ENCODE results near the gene MYCT1. TPM values are rescaled to one million over a fixed set of nuclear protein-coding genes. Genes with fewer than 3 reads are reported as not detected.

Gene MYCT1
- total and polyA plus RNA-seq, 2 of the 8 experiments (the other 6 are each of a cell fraction or from before 2014, with no cell fraction given), result 0.39 to 3.3 TPM

- Histone ChIP-seq H3K9me3 (ENCODE audit: insufficient read depth in 2 of 2, low read depth in 1 of 2, low read length in 1 of 2) (no peaks in the 10 kb centered on the region), H4K8ac (ENCODE audit: extremely low read depth, insufficient read depth, low read length) (no peak overlapping the region), H3K4me2 (ENCODE audit: insufficient read depth in 1 of 2, low read depth in 2 of 2, low read length in 2 of 2) (peak overlapping the region in 1 of 2 experiments; percentile 44; a peak in 1 of 4 replicates), H3K14ac (ENCODE audit: insufficient read length) (no peak overlapping the region), H2BK20ac (ENCODE audit: low read length) (peak overlapping the region; percentile 68; the same call in 1 of the 2 replicates), H4K91ac (replicated peaks; ENCODE audit: insufficient read length, low read length) (peak overlapping the region; percentile 55), H3K4me3 (ENCODE audit: extremely low read depth in 1 of 4, insufficient read depth in 2 of 4, low read depth in 3 of 4, low read length in 4 of 4) (no peak overlapping the region), H3K4ac (replicated peaks; ENCODE audit: insufficient read length, low read depth, low read length) (peak overlapping the region; percentile 53), H2BK15ac (ENCODE audit: low read length) (no peak overlapping the region), H2AFZ (ENCODE audit: low read length) (no peak overlapping the region), H4K20me1 (replicated peaks in 1 of 2; ENCODE audit: control insufficient read depth in 1 of 2, insufficient read depth in 2 of 2, low read length in 2 of 2) (no peaks in the 10 kb centered on the region), H3K36me3 (ENCODE audit: control insufficient read depth in 2 of 4, insufficient read depth in 4 of 4, low read length in 3 of 4) (no peaks in the 10 kb centered on the region), H3K79me2 (ENCODE audit: control insufficient read depth in 1 of 2, insufficient read depth in 2 of 2, low read length in 2 of 2) (no peaks in the 10 kb centered on the region), H3K79me1 (ENCODE audit: low read depth, low read length) (no peaks in the 10 kb centered on the region), H3K18ac (ENCODE audit: extremely low read depth, low read length) (peak overlapping the region; percentile 91; the same call in 1 of the 2 replicates), H3K23ac (ENCODE audit: insufficient read length) (no peak overlapping the region), H3K27me3 (replicated peaks in 1 of 4; ENCODE audit: control insufficient read depth in 3 of 4, extremely low read depth in 1 of 4, insufficient read depth in 3 of 4, low read length in 3 of 4) (no peaks in the 10 kb centered on the region), H2BK120ac (replicated peaks; ENCODE audit: low read depth, low read length) (peak overlapping the region; percentile 83), H2AK5ac (ENCODE audit: low read depth, low read length) (no peak overlapping the region), H3K4me1 (replicated peaks in 1 of 4; ENCODE audit: control insufficient read depth in 3 of 4, insufficient read depth in 4 of 4, low read length in 3 of 4) (peaks cover 0 to 14% (median 4%) of the 10 kb centered on the region in 4 experiments; a peak in 2 of 7 replicates), H3K9ac (replicated peaks in 1 of 4; ENCODE audit: extremely low read depth in 1 of 4, low read depth in 3 of 4, low read length in 3 of 4) (no peak overlapping the region), H3K56ac (replicated peaks; ENCODE audit: insufficient read length, low read depth, low read length) (no peak overlapping the region), H2BK5ac (ENCODE audit: low read depth, low read length) (peak overlapping the region; percentile 93; the same call in 1 of the 2 replicates), H3K27ac (ENCODE audit: low read depth, low read length) (no peak overlapping the region), H2BK12ac (ENCODE audit: low read depth, low read length) (peak overlapping the region; percentile 95), H3K23me2 (ENCODE audit: low read depth, low read length) (0 out of 2 replicates have a peak, but pooled peaks cover 1% of the 10 kb centered on the region), H4K5ac (ENCODE audit: insufficient read length, low read depth, low read length) (peak overlapping the region; percentile 52)
- CTCF ChIA-PET (ENCODE audit: partially characterized antibody), result interaction anchor here (1.1 to 1.5 kb wide), 2 partner anchors 36 to 267 kb away, joined by 3 read pairs; no protein-coding TSS in a partner anchor
- DNase-seq (ENCODE audit: low read depth in 1 of 2, low spot score in 2 of 2) (no peak), FAIRE-seq (no peak)
- 91% methylated on average over 8 of the region's 8 CpGs; no CpG with 5 or more reads in 1 of the 2 experiments for WGBS, 2 experiments (ENCODE audit: extremely low coverage in 1 of 2, insufficient coverage in 1 of 2, insufficient read length in 1 of 2, insufficient replicate concordance in 2 of 2, low coverage in 1 of 2, low lambda C conversion rate in 2 of 2, missing lambda C conversion rate in 1 of 2)
- POLR2A ChIA-PET (ENCODE audit: partially characterized antibody), result no interaction called here
- TF ChIP-seq TCF12 (IDR thresholded peaks at IDR 0.05; ENCODE audit: low read depth, low read length), result no peak
- TF ChIP-seq POLR2A (IDR thresholded peaks at IDR 0.05; ENCODE audit: control extremely low read depth in 1 of 2, low read depth in 2 of 2, low read length in 2 of 2), result no peak
These were observed 15.6 kb upstream of the MYCT1 start for GRCh38 chr6:152682141-152682540.
